NCI-H526 treated with DMSO at 0.1 percent for 48 hours (cell line): ENCODE results near the gene DNAH6.
"Not testable (repeated sequence)": the region's sequence is repeated elsewhere in the genome, so short reads cannot be mapped to it uniquely, and the experiment has no call there.

Experiments
- DNase-seq: peaks from one replicate; lab custom pipeline; 2025; lab: John Stamatoyannopoulos, UW

Gene DNAH6

GRCh38 chr2:84511024-84511423, 5.3 kb upstream of the DNAH6 start:
- DNase-seq, result not testable (repeated sequence)

- DNase-seq, result no peak
Observed at GRCh38 chr2:84515788-84516187, 510 bp upstream of the DNAH6 start.

GRCh38 chr2:84519332-84519957, 3.1 kb downstream of the DNAH6 start:
- no peak for DNase-seq

GRCh38 chr2:84526562-84526961, 10.3 kb downstream of the DNAH6 start:
- DNase-seq, result no peak

- DNase-seq, result no peak
Observed at GRCh38 chr2:84527137-84528129, 11.1 kb downstream of the DNAH6 start.

- no peak for DNase-seq
Observed at GRCh38 chr2:84532291-84532690, 16.0 kb downstream of the DNAH6 start.

- no peak for DNase-seq
Observed at GRCh38 chr2:84534225-84534624, 17.9 kb downstream of the DNAH6 start.

GRCh38 chr2:84537251-84537650, 21.0 kb downstream of the DNAH6 start:
- DNase-seq, result no peak

GRCh38 chr2:84539729-84540128, 23.4 kb downstream of the DNAH6 start:
- DNase-seq, result no peak

- DNase-seq, result no peak
Observed at GRCh38 chr2:84545005-84545404, 28.7 kb downstream of the DNAH6 start.

GRCh38 chr2:84546551-84546950, 30.3 kb downstream of the DNAH6 start:
- no peak for DNase-seq

GRCh38 chr2:84548303-84548702, 32.0 kb downstream of the DNAH6 start:
- no peak for DNase-seq

- DNase-seq, result no peak
Observed at GRCh38 chr2:84550916-84551315, 34.6 kb downstream of the DNAH6 start.

- DNase-seq, result not testable (repeated sequence)
Observed at GRCh38 chr2:84551526-84551925, 35.2 kb downstream of the DNAH6 start.

GRCh38 chr2:84556190-84556589, 39.9 kb downstream of the DNAH6 start:
- DNase-seq, result no peak

GRCh38 chr2:84559838-84560237, 43.5 kb downstream of the DNAH6 start:
- no peak for DNase-seq

GRCh38 chr2:84579661-84580060, 63.4 kb downstream of the DNAH6 start:
- no peak for DNase-seq

- no peak for DNase-seq
Observed at GRCh38 chr2:84603911-84604310, 87.6 kb downstream of the DNAH6 start.

- DNase-seq, result no peak
Observed at GRCh38 chr2:84613082-84613481, 96.8 kb downstream of the DNAH6 start.

- DNase-seq, result no peak
Observed at GRCh38 chr2:84619794-84620371, 103.6 kb downstream of the DNAH6 start.

- DNase-seq, result no peak
Observed at GRCh38 chr2:84628486-84628885, 112.2 kb downstream of the DNAH6 start.

- DNase-seq, result no peak
Observed at GRCh38 chr2:84629550-84629949, 113.3 kb downstream of the DNAH6 start.

- no peak for DNase-seq
Observed at GRCh38 chr2:84631047-84631446, 114.7 kb downstream of the DNAH6 start.
